GM19351 (cell line): ENCODE measurements around the gene SKIDA1.

Experiments used
- ATAC-seq: cut with Tn5 transposase; IDR thresholded peaks from one replicate; pipeline ENCODE4 v1.9.1; 2021; ENCODE audit warnings: mild to moderate bottlenecking, moderate library complexity; ENCODE audit not compliant: unreplicated experiment

Gene SKIDA1

GRCh38 chr10:21517134-21518031 is 8.1 kb downstream of the SKIDA1 start:
- peak; percentile 57 for ATAC-seq

GRCh38 chr10:21516242-21517131 is 9.0 kb downstream of the SKIDA1 start:
- ATAC-seq, result peak; percentile 72

- no peak for ATAC-seq
These were observed 9.9 kb downstream of the SKIDA1 start for GRCh38 chr10:21515361-21516241.

GRCh38 chr10:21514818-21515351 is 10.6 kb downstream of the SKIDA1 start:
- ATAC-seq, result no peak

GRCh38 chr10:21514129-21514817 is 11.2 kb downstream of the SKIDA1 start:
- ATAC-seq, result no peak

- no peak for ATAC-seq
These were observed 12.1 kb downstream of the SKIDA1 start for GRCh38 chr10:21513405-21513788.

GRCh38 chr10:21512573-21513404 is 12.7 kb downstream of the SKIDA1 start:
- no peak for ATAC-seq

GRCh38 chr10:21511946-21512572 is 13.4 kb downstream of the SKIDA1 start:
- no peak for ATAC-seq

GRCh38 chr10:21511095-21511570 is 14.3 kb downstream of the SKIDA1 start:
- no peak for ATAC-seq

- ATAC-seq, result no peak
These were observed 15.0 kb downstream of the SKIDA1 start for GRCh38 chr10:21510241-21511094.

- no peak for ATAC-seq
These were observed 15.9 kb downstream of the SKIDA1 start for GRCh38 chr10:21509341-21510240.

- no peak for ATAC-seq
These were observed 16.7 kb downstream of the SKIDA1 start for GRCh38 chr10:21508706-21509331.

- no peak for ATAC-seq
These were observed 18.3 kb downstream of the SKIDA1 start for GRCh38 chr10:21507150-21507549.

- no peak for ATAC-seq
These were observed 19.1 kb downstream of the SKIDA1 start for GRCh38 chr10:21506351-21506750.

GRCh38 chr10:21505711-21506278 is 19.7 kb downstream of the SKIDA1 start:
- ATAC-seq, result no peak

GRCh38 chr10:21503542-21503941 is 21.9 kb downstream of the SKIDA1 start:
- no peak for ATAC-seq
